ENCODE results near the gene GABRR1. TPM values are rescaled to one million over a fixed set of nuclear protein-coding genes. Genes with fewer than 3 reads are reported as not detected.

Gene GABRR1
- total and polyA plus RNA-seq, 2 of the 13 experiments (the other 11 are each of a cell fraction or from before 2014, with no cell fraction given) = not detected

DNA sequence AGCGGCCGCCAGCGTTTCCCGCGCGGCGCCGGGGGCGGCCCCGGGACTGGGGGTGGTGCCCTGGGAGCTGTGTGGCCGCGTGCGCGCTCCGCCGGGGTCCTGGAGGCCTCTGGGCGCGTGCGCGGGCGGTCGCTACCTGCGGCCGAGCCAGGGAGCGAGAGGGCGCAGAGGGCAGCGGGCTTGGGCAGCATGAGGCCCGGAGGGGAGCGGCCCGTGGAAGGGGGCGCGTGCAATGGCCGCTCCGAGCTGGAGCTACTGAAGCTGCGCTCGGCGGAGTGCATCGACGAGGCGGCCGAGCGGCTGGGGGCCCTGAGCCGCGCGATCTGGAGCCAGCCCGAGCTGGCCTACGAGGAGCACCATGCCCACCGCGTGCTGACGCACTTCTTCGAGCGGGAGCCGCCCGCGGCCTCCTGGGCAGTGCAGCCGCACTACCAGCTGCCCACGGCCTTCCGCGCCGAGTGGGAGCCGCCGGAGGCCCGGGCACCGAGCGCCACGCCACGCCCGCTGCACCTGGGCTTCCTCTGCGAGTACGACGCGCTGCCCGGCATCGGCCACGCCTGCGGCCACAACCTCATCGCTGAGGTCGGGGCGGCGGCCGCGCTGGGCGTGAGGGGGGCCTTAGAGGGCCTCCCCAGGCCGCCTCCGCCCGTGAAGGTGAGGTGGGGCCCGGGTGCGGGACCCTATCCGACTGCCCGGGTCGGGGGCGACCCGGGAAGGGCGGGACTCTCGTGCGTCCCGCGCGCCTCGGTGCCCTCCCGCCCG is 71.0 kb downstream of the GABRR1 start, which contains the start of gene PM20D2 (continued):
- TF ChIP-seq ZNF550 (CRISPR knock-in tag; IDR thresholded peaks at IDR 0.05; ENCODE audit: borderline replicate concordance) = no peak
- TF ChIP-seq ATF3 (CRISPR knock-in tag; IDR thresholded peaks at IDR 0.05) = peak; percentile 59; the same call in 1 of the 2 replicates
- TF ChIP-seq ZNF879 (CRISPR knock-in tag; IDR thresholded peaks at IDR 0.05) = peak; percentile 95; the same call in 1 of the 2 replicates
- TF ChIP-seq, protein P1, sequence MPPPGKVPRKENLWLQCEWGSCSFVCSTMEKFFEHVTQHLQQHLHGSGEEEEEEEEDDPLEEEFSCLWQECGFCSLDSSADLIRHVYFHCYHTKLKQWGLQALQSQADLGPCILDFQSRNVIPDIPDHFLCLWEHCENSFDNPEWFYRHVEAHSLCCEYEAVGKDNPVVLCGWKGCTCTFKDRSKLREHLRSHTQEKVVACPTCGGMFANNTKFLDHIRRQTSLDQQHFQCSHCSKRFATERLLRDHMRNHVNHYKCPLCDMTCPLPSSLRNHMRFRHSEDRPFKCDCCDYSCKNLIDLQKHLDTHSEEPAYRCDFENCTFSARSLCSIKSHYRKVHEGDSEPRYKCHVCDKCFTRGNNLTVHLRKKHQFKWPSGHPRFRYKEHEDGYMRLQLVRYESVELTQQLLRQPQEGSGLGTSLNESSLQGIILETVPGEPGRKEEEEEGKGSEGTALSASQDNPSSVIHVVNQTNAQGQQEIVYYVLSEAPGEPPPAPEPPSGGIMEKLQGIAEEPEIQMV (CRISPR knock-in tag; IDR thresholded peaks at IDR 0.05; ENCODE audit: low read depth) = no peak
- no peak for TF ChIP-seq FOXA3 (CRISPR knock-in tag; IDR thresholded peaks at IDR 0.05)
- peak; percentile 95 for TF ChIP-seq ZNF761 (CRISPR knock-in tag; conservative IDR thresholded peaks at IDR 0.05)
- TF ChIP-seq MEIS1 (CRISPR knock-in tag; IDR thresholded peaks at IDR 0.05; ENCODE audit: borderline replicate concordance) = no peak; the same call in 1 of the 2 replicates
- peak; percentile 88 for TF ChIP-seq MXD1 (CRISPR knock-in tag; IDR thresholded peaks at IDR 0.05)
- peak; percentile 55; the same call in 1 of the 2 replicates for TF ChIP-seq ZNF747 (CRISPR knock-in tag; IDR thresholded peaks at IDR 0.05; ENCODE audit: borderline replicate concordance)
- no peak for TF ChIP-seq ZNF180 (CRISPR knock-in tag; IDR thresholded peaks at IDR 0.05; ENCODE audit: borderline replicate concordance, low read depth)
- TF ChIP-seq ZNF547 (CRISPR knock-in tag; IDR thresholded peaks at IDR 0.05) = peak; percentile 95
- TF ChIP-seq PPARG (CRISPR knock-in tag; conservative IDR thresholded peaks at IDR 0.05) = no peak; the same call in 1 of the 2 replicates
- no peak for TF ChIP-seq KDM4B (CRISPR knock-in tag; IDR thresholded peaks at IDR 0.05)
- no peak for TF ChIP-seq SKI (IDR thresholded peaks at IDR 0.05; ENCODE audit: partially characterized antibody)
- no peak for TF ChIP-seq PRPF4 (IDR thresholded peaks at IDR 0.05; ENCODE audit: low read depth, low read length, poor library complexity, severe bottlenecking)
- no peak for TF ChIP-seq DMTF1 (CRISPR knock-in tag; IDR thresholded peaks at IDR 0.05)
- peak; percentile 98 for TF ChIP-seq ZNF749 (CRISPR knock-in tag; IDR thresholded peaks at IDR 0.05; ENCODE audit: borderline replicate concordance)
- TF ChIP-seq, protein P2, sequence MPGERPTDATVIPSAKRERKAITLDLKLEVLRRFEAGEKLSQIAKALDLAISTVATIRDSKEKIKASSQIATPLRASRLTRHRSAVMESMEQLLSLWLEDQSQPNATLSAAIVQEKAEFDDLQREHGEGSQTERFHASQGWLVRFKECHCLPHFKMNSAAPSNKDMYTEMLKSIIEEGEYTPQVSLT (CRISPR knock-in tag; IDR thresholded peaks at IDR 0.05; ENCODE audit: borderline replicate concordance, low read depth) = no peak
- peak; percentile 76 for TF ChIP-seq ZNF678 (CRISPR knock-in tag; IDR thresholded peaks at IDR 0.05)
- TF ChIP-seq SPEN (CRISPR knock-in tag; IDR thresholded peaks at IDR 0.05; ENCODE audit: low read depth) = peak; percentile 82
- TF ChIP-seq, protein P3, sequence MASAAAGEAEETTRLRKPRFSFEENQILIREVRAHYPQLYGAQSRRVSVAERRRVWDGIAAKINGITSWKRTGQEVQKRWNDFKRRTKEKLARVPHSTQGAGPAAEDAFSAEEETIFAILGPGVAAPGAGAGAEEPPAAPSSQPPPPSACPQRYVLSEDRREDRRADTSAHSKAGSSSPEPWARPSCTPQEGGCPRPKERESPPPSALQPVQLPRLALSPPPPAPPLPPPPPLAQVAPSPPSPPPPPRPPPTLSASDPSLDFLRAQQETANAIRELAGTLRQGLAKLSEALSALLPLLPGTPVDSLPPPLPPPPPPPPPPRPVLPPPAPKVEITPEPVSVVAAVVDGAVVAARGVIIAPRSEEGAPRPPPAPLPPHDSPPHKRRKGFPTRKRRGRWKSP (CRISPR knock-in tag; IDR thresholded peaks at IDR 0.05) = peak; percentile 95
